Trophoblast cell (in vitro differentiated cells and primary cell): ENCODE results near the gene FBXL19.

ENCODE experiments used
- DNase-seq, 2 donors: peaks; one replicate each; pipeline ENCODE4 v3.0.0-alpha.2; 2016
- H2AFZ ChIP-seq: 2 replicates; pipeline ENCODE4 v1.6.1; 2013; ENCODE audit warnings: low read length, moderate library complexity, mild to moderate bottlenecking; ENCODE audit not compliant: insufficient read depth, poor library complexity
- H2AK5ac ChIP-seq: 2 replicates; pipeline ENCODE4 v1.6.1; 2013; ENCODE audit warnings: mild to moderate bottlenecking, low read length
- H2BK120ac ChIP-seq: 2 replicates; pipeline ENCODE4 v1.6.1; 2013; ENCODE audit warnings: low read length, mild to moderate bottlenecking, moderate library complexity; ENCODE audit not compliant: insufficient read depth, poor library complexity
- H2BK12ac ChIP-seq: 2 replicates; pipeline ENCODE4 v1.6.1; 2013; ENCODE audit warnings: mild to moderate bottlenecking, low read length, moderate library complexity
- H2BK5ac ChIP-seq: 2 replicates; pipeline ENCODE4 v1.6.1; 2013; ENCODE audit warnings: low read length, low read depth, moderate library complexity, mild to moderate bottlenecking; ENCODE audit not compliant: poor library complexity
- H3K14ac ChIP-seq: 2 replicates; pipeline ENCODE4 v1.6.1; 2013; ENCODE audit warnings: mild to moderate bottlenecking, low read length
- H3K18ac ChIP-seq: 2 replicates; pipeline ENCODE4 v1.6.1; 2013; ENCODE audit warnings: mild to moderate bottlenecking, low read length
- H3K23ac ChIP-seq: 2 replicates; pipeline ENCODE4 v1.6.1; 2013; ENCODE audit warnings: low read length
- H3K27ac ChIP-seq: 2 replicates; pipeline ENCODE4 v1.5.1; 2013; ENCODE audit warnings: low read depth, mild to moderate bottlenecking, inconsistent platforms, low read length, moderate library complexity
- H3K27me3 ChIP-seq: 2 replicates; pipeline ENCODE4 v1.6.1; 2013; ENCODE audit warnings: inconsistent platforms, mild to moderate bottlenecking, low read length, moderate library complexity; ENCODE audit not compliant: insufficient read depth
- H3K36me3 ChIP-seq, 2 experiments: 1 replicate in 1 of 2; 2 replicates in 1 of 2; pipeline ENCODE4 v1.6.1; 2013; ENCODE audit warnings: low read length in 2 of 2, mild to moderate bottlenecking in 2 of 2, moderate library complexity in 1 of 2; ENCODE audit not compliant: insufficient read depth in 2 of 2, control insufficient read depth in 1 of 2
- H3K4ac ChIP-seq: 2 replicates; pipeline ENCODE4 v1.6.1; 2013; ENCODE audit warnings: low read depth, mild to moderate bottlenecking, low read length, moderate library complexity
- H3K4me1 ChIP-seq, 2 experiments: 1 replicate in 1 of 2; 2 replicates in 1 of 2; pipeline ENCODE4 v1.6.1; 2013; ENCODE audit warnings: low read length in 2 of 2, mild to moderate bottlenecking in 2 of 2, moderate library complexity in 1 of 2; ENCODE audit not compliant: insufficient read depth in 2 of 2, control insufficient read depth in 1 of 2
- H3K4me2 ChIP-seq: 2 replicates; pipeline ENCODE4 v1.6.1; 2013; ENCODE audit warnings: inconsistent platforms, mild to moderate bottlenecking, low read length, moderate library complexity
- H3K4me3 ChIP-seq: 2 replicates; pipeline ENCODE4 v1.5.1; 2013; ENCODE audit warnings: mild to moderate bottlenecking, low read depth, low read length, inconsistent platforms
- H3K79me1 ChIP-seq: one replicate; pipeline ENCODE4 v1.6.1; 2013; ENCODE audit warnings: low read length
- H3K79me2 ChIP-seq: 2 replicates; pipeline ENCODE4 v1.6.1; 2013; ENCODE audit warnings: low read length, mild to moderate bottlenecking; ENCODE audit not compliant: control insufficient read depth, insufficient read depth, poor library complexity
- H3K9ac ChIP-seq: 2 replicates; pipeline ENCODE4 v1.6.1; 2013; ENCODE audit warnings: mild to moderate bottlenecking, low read length
- H3K9me3 ChIP-seq: 2 replicates; pipeline ENCODE4 v1.6.1; 2013; ENCODE audit warnings: low read depth, mild to moderate bottlenecking, control low read depth, inconsistent platforms, low read length; ENCODE audit not compliant: insufficient read depth
- H4K12ac ChIP-seq: 2 replicates; pipeline ENCODE4 v1.6.1; 2013; ENCODE audit warnings: low read depth, mild to moderate bottlenecking, low read length, moderate library complexity
- H4K8ac ChIP-seq: 2 replicates; pipeline ENCODE4 v1.6.1; 2013; ENCODE audit warnings: low read depth, mild to moderate bottlenecking, low read length, moderate library complexity
- H4K91ac ChIP-seq: one replicate; pipeline ENCODE4 v1.6.1; 2013; ENCODE audit warnings: low read depth, mild to moderate bottlenecking, low read length, moderate library complexity
- WGBS: extraction: QIAGEN DNeasy Blood & Tissue Kit; methylation state at CpG from one replicate; pipeline ENCODE4 v1.1.7; 2013; ENCODE audit warnings: missing lambda C conversion rate; ENCODE audit not compliant: insufficient read length, insufficient coverage; ENCODE audit errors: extremely low coverage; 5-methylcytosine and 5-hydroxymethylcytosine counted together

The FBXL19 gene

DNA sequence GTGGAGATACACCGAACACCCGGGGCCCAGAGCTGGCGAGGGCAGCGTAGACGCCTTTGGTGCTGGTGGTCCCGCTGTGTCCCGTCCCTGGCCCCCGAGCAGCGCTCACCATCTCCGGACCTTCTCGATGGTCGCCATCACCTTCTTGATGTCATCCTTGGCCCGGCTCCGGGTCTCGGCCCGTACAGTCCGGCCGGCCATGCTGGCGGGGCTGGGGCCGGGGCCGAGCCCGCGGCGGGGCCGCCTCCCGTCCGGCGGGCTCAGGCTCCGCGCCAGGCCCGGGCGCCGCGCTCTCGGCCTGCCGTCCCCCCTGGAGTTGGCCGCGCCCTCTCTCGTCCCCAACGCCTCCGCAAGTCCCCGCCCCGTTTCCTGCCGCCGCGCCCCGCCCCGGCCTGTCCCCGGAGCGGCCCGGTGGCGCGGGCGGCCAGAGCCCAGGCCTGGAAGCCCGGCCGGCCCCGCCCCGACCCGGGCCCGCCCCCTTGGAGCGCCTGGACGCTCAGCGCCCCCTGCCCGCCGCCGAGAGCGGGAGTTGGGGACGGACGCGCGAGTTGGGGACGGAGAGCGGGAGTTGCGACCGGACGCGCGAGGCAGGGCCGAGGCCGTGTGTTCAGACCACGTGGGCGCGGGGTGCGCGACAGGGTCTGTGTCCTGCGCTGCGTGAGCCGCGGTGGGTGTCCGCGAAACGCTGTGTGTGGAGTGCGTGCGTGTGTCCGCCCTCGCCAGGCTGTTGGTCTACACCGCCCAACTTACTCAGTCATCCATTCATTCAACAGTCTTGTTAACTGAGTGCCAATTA is 29.4 kb upstream of the FBXL19 start, which contains the start of gene BCL7C:
Gene BCL7C (minus strand): TSS at position 334 of the 796 bp plus-strand sequence. CDS start 133 bp downstream, at position 201.
- H2AK5ac ChIP-seq, result peak within 1 kb of the TSS; percentile 10
- H3K4me1 ChIP-seq, result peaks cover 17 to 28% of the 10 kb centered on the region in 2 experiments
- H3K4ac ChIP-seq, result peak within 1 kb of the TSS; percentile 3
- H3K79me2 ChIP-seq, result peaks cover 18% of the 10 kb centered on the region
- peak within 1 kb of the TSS; percentile 65 for H4K91ac ChIP-seq
- H4K12ac ChIP-seq, result peak within 1 kb of the TSS; percentile 20
- peaks cover 2% of the 10 kb centered on the region for H3K9me3 ChIP-seq
- H3K4me2 ChIP-seq, result peak within 1 kb of the TSS; percentile 84
- peak within 1 kb of the TSS; percentile 47 for H3K14ac ChIP-seq
- no peak within 1 kb of the TSS for H3K23ac ChIP-seq
- peak; percentile 90 to 93 for DNase-seq
- peak within 1 kb of the TSS; percentile 77 for H3K9ac ChIP-seq
- H3K27ac ChIP-seq, result peak within 1 kb of the TSS; percentile 85
- peak within 1 kb of the TSS; percentile 20 for H2BK120ac ChIP-seq
- peak within 1 kb of the TSS; percentile 2 for H2BK5ac ChIP-seq
- H3K18ac ChIP-seq, result peak within 1 kb of the TSS; percentile 38
- peaks cover 10% of the 10 kb centered on the region in 2 experiments for H3K36me3 ChIP-seq
- H2AFZ ChIP-seq, result peak within 1 kb of the TSS; percentile 50
- no CpG with 5 or more reads among the region's 97 CpGs for WGBS
- no peaks in the 10 kb centered on the region for H3K27me3 ChIP-seq
- H2BK12ac ChIP-seq, result peak within 1 kb of the TSS; percentile 14
- H3K79me1 ChIP-seq, result peaks cover 22% of the 10 kb centered on the region
- peak within 1 kb of the TSS; percentile 83 for H3K4me3 ChIP-seq
- H4K8ac ChIP-seq, result peak within 1 kb of the TSS; percentile 67

DNA sequence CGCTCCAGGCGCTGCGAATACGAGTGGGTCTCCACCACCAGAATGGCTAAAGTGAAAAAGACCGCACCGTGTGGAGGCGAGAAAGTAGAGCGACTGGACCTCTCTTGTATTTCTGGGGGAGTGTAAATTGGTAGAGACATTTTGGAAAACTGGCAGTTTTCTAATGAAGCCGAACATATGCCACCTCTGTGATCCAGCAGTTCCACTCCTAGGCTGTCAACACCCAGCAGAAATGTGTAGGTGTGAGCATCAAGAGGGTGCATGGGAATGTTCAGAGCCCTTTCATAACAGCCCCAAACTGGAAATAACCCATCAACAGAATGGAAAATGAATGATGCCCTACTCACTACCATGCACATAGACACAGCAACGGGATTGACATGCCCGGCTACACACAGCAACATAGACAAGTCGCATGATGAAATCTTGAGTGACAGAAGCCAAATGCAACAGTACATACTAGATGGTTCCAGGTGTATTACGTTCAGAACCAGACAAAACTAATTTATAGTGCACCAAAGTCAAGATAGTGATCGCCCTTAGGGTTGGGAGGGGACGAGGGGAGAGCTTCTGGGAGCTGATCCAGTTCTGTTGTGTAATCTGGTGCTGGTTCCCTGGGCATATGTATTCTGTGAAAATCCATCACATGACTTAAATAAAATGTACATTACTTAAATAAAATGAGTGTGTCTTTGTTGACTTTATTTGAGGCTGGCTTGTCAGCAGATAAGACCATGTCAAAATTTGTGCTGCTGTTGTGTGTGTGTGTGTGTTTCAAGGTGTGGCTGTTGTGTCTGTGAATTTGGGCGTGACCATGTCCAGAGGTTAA is 28.6 kb upstream of the FBXL19 start:
- Histone ChIP-seq H3K23ac (no peak overlapping the region), H3K4me3 (peak overlapping the region; percentile 62), H4K8ac (peak overlapping the region; percentile 60), H4K12ac (peak overlapping the region; percentile 20), H4K91ac (peak overlapping the region; percentile 28), H3K36me3 (peaks cover 7 to 8% of the 10 kb centered on the region in 2 experiments), H3K79me2 (peaks cover 18% of the 10 kb centered on the region), H2AFZ (peak overlapping the region; percentile 50), H3K79me1 (peaks cover 22% of the 10 kb centered on the region), H2AK5ac (peak overlapping the region; percentile 1), H3K18ac (peak overlapping the region; percentile 38), H3K27ac (peak overlapping the region; percentile 98), H3K4me1 (peaks cover 17 to 28% of the 10 kb centered on the region in 2 experiments), H2BK5ac (no peak overlapping the region), H3K14ac (peak overlapping the region; percentile 17), H3K27me3 (no peaks in the 10 kb centered on the region), H3K4me2 (peak overlapping the region; percentile 69), H3K4ac (no peak overlapping the region), H2BK120ac (peak overlapping the region; percentile 20), H3K9me3 (peaks cover 2% of the 10 kb centered on the region), H2BK12ac (peak overlapping the region; percentile 14), H3K9ac (peak overlapping the region; percentile 42)
- WGBS, result no CpG with 5 or more reads among the region's 16 CpGs
- DNase-seq, result no peak

DNA sequence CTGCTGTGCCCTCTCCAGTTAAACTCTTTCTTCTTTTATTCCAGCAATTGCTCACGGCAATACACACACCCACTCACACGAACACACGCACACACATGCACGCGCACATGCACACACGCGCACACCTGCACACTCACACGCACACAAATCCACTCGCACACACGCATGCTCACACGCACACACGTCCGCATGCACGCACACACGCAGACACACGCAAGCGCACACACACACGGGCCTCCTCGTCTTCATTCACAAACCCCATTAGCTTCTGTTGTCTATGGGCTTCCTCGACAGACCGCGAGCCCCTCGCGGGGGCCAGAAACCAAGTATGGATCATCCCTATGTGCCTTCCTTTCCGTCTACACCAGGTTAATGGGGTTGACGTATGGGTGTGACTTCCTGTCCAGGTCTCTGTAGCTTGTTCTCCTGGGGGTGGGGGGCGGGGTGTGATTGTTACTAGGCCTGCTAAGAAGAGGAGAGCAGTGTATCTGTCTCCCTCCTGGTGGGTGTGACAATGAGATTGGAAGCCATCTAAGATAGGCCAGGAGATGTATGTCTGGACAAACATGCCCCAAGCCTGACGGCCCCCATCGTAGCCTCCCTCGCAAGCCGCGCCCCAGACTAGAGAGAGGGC is 27.6 kb upstream of the FBXL19 start:
- Histone ChIP-seq H3K79me1 (peaks cover 22% of the 10 kb centered on the region), H2AFZ (peak overlapping the region; percentile 88), H2BK12ac (peak overlapping the region; percentile 15), H3K27ac (peak overlapping the region; percentile 98), H3K36me3 (peaks cover 7% of the 10 kb centered on the region in 2 experiments), H3K9ac (peak overlapping the region; percentile 49), H2BK5ac (peak overlapping the region; percentile 94), H3K27me3 (no peaks in the 10 kb centered on the region), H3K14ac (peak overlapping the region; percentile 64), H3K23ac (no peak overlapping the region), H3K4me3 (peak overlapping the region; percentile 41), H3K18ac (peak overlapping the region; percentile 17), H3K4me2 (peak overlapping the region; percentile 59), H4K8ac (peak overlapping the region; percentile 19), H2AK5ac (peak overlapping the region; percentile 15), H3K4me1 (peaks cover 17 to 28% of the 10 kb centered on the region in 2 experiments), H3K79me2 (peaks cover 18% of the 10 kb centered on the region), H3K4ac (peak overlapping the region; percentile 33), H3K9me3 (peaks cover 2% of the 10 kb centered on the region), H4K91ac (peak overlapping the region; percentile 97), H2BK120ac (peak overlapping the region; percentile 91), H4K12ac (peak overlapping the region; percentile 2)
- DNase-seq, result no peak
- 100% methylated on average over 6 of the region's 32 CpGs for WGBS
